ENCODE results near the gene XIRP1.

Gene XIRP1

DNA sequence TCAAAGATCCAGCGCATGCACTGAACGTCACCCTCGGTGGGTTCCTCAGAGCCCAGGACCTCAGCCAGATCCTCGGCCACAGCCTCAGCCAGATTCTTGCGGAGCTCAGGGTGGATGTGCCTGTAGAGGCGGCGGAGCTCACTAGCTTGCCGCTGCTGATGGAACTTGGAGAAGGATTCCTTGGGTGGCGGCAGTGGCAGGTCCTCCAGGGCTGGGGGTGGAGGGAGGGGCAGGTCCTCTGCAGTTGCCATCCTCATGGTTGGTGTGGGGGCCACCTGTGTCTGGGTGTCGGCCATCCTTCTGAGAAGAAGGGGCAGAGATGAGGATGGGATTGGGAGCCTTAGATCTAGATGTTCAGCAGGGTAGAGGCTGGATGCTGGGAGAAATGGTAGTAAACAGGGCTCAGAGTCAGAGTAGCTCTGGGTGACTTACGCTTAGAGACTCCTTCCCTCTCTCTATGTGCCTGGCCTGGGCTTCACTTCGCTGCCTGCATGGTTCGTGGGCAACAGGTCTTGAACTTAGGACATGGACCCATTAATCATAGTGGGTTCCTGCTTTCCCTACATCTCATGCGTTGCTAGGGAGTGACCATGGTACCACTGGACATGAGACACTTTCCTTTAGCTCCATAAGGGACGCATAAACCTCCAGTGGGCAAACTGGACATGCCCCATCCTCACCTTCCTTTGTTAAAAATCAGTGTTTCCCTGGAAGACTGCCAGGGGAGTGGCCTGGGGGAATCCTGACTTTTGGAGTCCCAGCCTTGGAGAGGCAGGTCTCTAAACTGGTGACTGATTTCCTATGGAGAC, 3.0 kb downstream of the XIRP1 start:
- Histone ChIP-seq H3K36me3 (no peaks in the 10 kb centered on the region), H3K9me3 (no peaks in the 10 kb centered on the region), H3K4me1 (no peaks in the 10 kb centered on the region), H3K4me3 (ENCODE audit: low read depth, low read length) (no peak overlapping the region), H3K27me3 (no peaks in the 10 kb centered on the region)
- TF ChIP-seq CTCF (IDR thresholded peaks at IDR 0.05; ENCODE audit: low read depth, low read length), result no peak
- DNase-seq, result no peak

DNA sequence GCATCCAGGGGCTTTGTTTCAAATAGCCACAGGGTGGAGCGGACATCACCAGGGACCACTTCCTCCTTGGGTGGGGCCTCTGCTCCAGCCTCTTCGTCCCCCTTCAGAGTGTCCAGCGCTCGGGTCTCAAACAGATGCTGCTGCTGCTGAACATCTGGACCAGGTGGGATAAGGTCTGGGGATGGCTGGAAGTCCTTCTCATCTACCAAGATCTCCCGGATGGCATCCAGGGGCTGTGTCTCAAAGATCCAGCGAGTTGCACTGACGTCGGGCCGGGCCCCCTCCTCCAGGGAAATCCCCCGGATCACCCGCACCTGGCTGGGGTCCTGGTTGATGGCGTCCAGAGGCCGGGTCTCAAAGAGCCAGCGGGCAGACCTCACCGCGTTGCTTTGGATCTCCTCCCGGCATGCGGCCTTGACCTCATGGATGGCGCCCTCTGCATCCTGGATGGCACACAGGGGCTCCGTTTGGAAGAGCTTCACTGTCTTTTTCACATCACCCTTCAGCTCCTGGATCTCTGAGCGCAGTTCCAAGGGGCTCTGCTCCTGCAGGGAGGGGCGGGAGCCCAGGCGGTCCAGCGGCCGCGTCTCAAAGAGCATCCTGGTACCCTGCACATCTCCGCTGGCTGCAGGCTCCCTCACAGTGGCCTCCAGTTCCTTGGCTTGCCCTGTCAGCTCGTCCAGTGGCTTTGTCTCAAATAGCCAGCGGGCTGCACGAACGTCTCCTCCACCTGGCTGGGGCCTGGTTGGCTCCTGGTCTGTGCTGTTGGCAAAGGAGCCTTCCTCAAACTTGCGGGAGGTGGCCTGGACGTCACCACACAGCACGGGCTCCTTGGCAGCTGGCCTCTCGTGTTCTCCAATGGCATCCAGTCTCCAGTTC, 3.9 kb downstream of the XIRP1 start:
- no peak for TF ChIP-seq CTCF (IDR thresholded peaks at IDR 0.05; ENCODE audit: low read depth, low read length)
- no peak for DNase-seq
- H3K27me3 ChIP-seq, result no peaks in the 10 kb centered on the region

GRCh38 chr3:39187372-39188155, 4.8 kb downstream of the XIRP1 start:
- H3K27me3 ChIP-seq, result no peaks in the 10 kb centered on the region
- no peak overlapping the region for H3K4me3 ChIP-seq (ENCODE audit: low read depth, low read length)
- H3K9me3 ChIP-seq, result no peaks in the 10 kb centered on the region
- H3K4me1 ChIP-seq, result no peaks in the 10 kb centered on the region
- no peak for DNase-seq
- no peak for TF ChIP-seq CTCF (IDR thresholded peaks at IDR 0.05; ENCODE audit: low read depth, low read length)
- H3K36me3 ChIP-seq, result no peaks in the 10 kb centered on the region

More for the DNA sequence above, 3.9 kb downstream of the XIRP1 start:
- H3K36me3 ChIP-seq, result no peaks in the 10 kb centered on the region
- H3K9me3 ChIP-seq, result no peaks in the 10 kb centered on the region
- no peak overlapping the region for H3K4me3 ChIP-seq (ENCODE audit: low read depth, low read length)
- no peaks in the 10 kb centered on the region for H3K4me1 ChIP-seq

DNA sequence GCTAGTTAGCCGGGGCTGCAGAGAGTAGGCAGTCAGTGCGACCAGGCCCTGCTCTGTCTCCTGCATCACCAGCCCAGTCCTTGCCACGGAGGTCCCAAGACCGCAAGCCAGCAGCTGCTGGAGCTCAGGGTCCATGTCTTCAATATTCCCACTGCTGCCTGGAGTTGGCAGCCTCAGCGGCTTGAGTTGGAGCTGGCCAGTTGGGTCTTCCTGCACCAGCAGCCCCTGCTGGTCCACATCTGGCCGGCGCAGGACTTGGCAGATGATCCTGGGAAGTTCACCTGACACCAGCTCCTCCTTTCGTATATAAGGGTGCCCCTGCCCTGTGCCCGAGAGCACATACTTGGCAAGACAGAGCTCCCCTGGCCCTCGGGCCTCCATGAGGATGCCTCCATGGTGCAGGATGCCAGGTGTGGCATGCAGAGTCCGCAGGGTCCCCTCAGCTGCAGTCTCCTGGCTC, 5.7 kb downstream of the XIRP1 start:
- Histone ChIP-seq H3K4me3 (ENCODE audit: low read depth, low read length) (no peak overlapping the region), H3K9me3 (no peaks in the 10 kb centered on the region), H3K4me1 (no peaks in the 10 kb centered on the region), H3K27me3 (no peaks in the 10 kb centered on the region), H3K36me3 (no peaks in the 10 kb centered on the region)
- no peak for TF ChIP-seq CTCF (IDR thresholded peaks at IDR 0.05; ENCODE audit: low read depth, low read length)
- DNase-seq, result no peak

- no peaks in the 10 kb centered on the region for H3K9me3 ChIP-seq
- H3K4me3 ChIP-seq (ENCODE audit: low read depth, low read length), result no peak overlapping the region
- no peaks in the 10 kb centered on the region for H3K4me1 ChIP-seq
- no peak for DNase-seq
- TF ChIP-seq CTCF (IDR thresholded peaks at IDR 0.05; ENCODE audit: low read depth, low read length), result no peak
- H3K27me3 ChIP-seq, result no peaks in the 10 kb centered on the region
- H3K36me3 ChIP-seq, result no peaks in the 10 kb centered on the region
These were observed 6.3 kb downstream of the XIRP1 start for GRCh38 chr3:39185959-39186691.

Measured in BE2C (cell line).